Measurements from ENCODE around the gene UBR7.

UBR7 gene

GRCh38 chr14:93186466-93186865, 20.6 kb upstream of the UBR7 start:
- TF ChIP-seq CTCF (IDR thresholded peaks at IDR 0.05; ENCODE audit: control insufficient read depth, extremely low read depth, insufficient read depth): no peak
- DNase-seq (ENCODE audit: low read depth): no peak
- peak overlapping the region; percentile 97 for H3K4me3 ChIP-seq (ENCODE audit: low read depth, low read length)

- no peak overlapping the region for H3K4me3 ChIP-seq (ENCODE audit: low read depth, low read length)
- TF ChIP-seq CTCF (IDR thresholded peaks at IDR 0.05; ENCODE audit: control insufficient read depth, extremely low read depth, insufficient read depth): no peak
- no peak for DNase-seq (ENCODE audit: low read depth)
These were observed 20.1 kb upstream of the UBR7 start for GRCh38 chr14:93186956-93187355.

- no peak overlapping the region for H3K4me3 ChIP-seq (ENCODE audit: low read depth, low read length)
- DNase-seq (ENCODE audit: low read depth): no peak
- no peak for TF ChIP-seq CTCF (IDR thresholded peaks at IDR 0.05; ENCODE audit: control insufficient read depth, extremely low read depth, insufficient read depth)
These were observed 11.6 kb upstream of the UBR7 start for GRCh38 chr14:93195316-93195999.

- no peak for TF ChIP-seq CTCF (IDR thresholded peaks at IDR 0.05; ENCODE audit: control insufficient read depth, extremely low read depth, insufficient read depth)
- no peak overlapping the region for H3K4me3 ChIP-seq (ENCODE audit: low read depth, low read length)
- DNase-seq (ENCODE audit: low read depth): no peak
These were observed 8.0 kb upstream of the UBR7 start for GRCh38 chr14:93199031-93199430.

- DNase-seq (ENCODE audit: low read depth): no peak
- no peak for TF ChIP-seq CTCF (IDR thresholded peaks at IDR 0.05; ENCODE audit: control insufficient read depth, extremely low read depth, insufficient read depth)
- H3K4me3 ChIP-seq (ENCODE audit: low read depth, low read length): no peak overlapping the region
These were observed 6.5 kb upstream of the UBR7 start for GRCh38 chr14:93200553-93200952.

GRCh38 chr14:93201155-93201704, 5.8 kb upstream of the UBR7 start:
- TF ChIP-seq CTCF (IDR thresholded peaks at IDR 0.05; ENCODE audit: control insufficient read depth, extremely low read depth, insufficient read depth): no peak
- DNase-seq (ENCODE audit: low read depth): no peak

More at GRCh38 chr14:93201155-93201704, 5.8 kb upstream of the UBR7 start:
- H3K4me3 ChIP-seq (ENCODE audit: low read depth, low read length): no peak overlapping the region

All from LNCaP clone FGC (cell line).